Calu3 (cell line): Measurements from ENCODE around the gene PTPRN2. TPM values are rescaled to one million over a fixed set of nuclear protein-coding genes. Genes with fewer than 3 reads are reported as not detected.

Experiments
- BruUV-seq: library from RNA; stranded (reverse); fragments of 400-500 nt; replicated peaks from 2 replicates; lab custom pipeline; 2021; lab: Mats Ljungman, UMichigan
- CTCF ChIA-PET: fragments of 300-600 bp; sonication (Branson Sonifier 250); formaldehyde crosslinking; loops from one replicate; lab custom pipeline; 2022; ENCODE audit warnings: antibody characterized with exemption; lab: Charles Lee
- DNase-seq: peaks from one replicate; pipeline ENCODE4 v3.0.0; 2022
- H3K27ac Mint-ChIP-seq: one replicate; pipeline ENCODE4 v1.8.0; 2022; ENCODE audit warnings: mixed read lengths; ENCODE audit not compliant: unreplicated experiment
- H3K27me3 Mint-ChIP-seq: one replicate; pipeline ENCODE4 v1.8.0; 2022; ENCODE audit warnings: mixed read lengths; ENCODE audit not compliant: unreplicated experiment
- H3K36me3 Mint-ChIP-seq: one replicate; pipeline ENCODE4 v1.8.0; 2022; ENCODE audit warnings: mild to moderate bottlenecking, moderate library complexity, mixed read lengths; ENCODE audit not compliant: insufficient read depth, unreplicated experiment
- H3K4me1 Mint-ChIP-seq: one replicate; pipeline ENCODE4 v1.8.0; 2022; ENCODE audit warnings: mild to moderate bottlenecking, low read depth, mixed read lengths; ENCODE audit not compliant: unreplicated experiment
- H3K4me3 Mint-ChIP-seq: one replicate; pipeline ENCODE4 v1.8.0; 2022; ENCODE audit warnings: mild to moderate bottlenecking, low read depth, moderate library complexity, mixed read lengths; ENCODE audit not compliant: unreplicated experiment
- H3K9me3 Mint-ChIP-seq: one replicate; pipeline ENCODE4 v1.8.0; 2022; ENCODE audit warnings: low read depth, mixed read lengths; ENCODE audit not compliant: unreplicated experiment
- intact Hi-C: fragments of 100-400 bp; cut with micrococcal nuclease; formaldehyde crosslinking; loops from one replicate; pipeline ENCODE4 v1.10.0; 2022; ENCODE audit not compliant: unreplicated experiment
- total RNA-seq: library from RNA; stranded (reverse); gene quantifications from 2 replicates; pipeline ENCODE4 v1.2.3, GENCODE V29; 2022
- TF ChIP-seq, protein P1 (sequence below): fragments of 200-600 bp; IDR thresholded peaks from one replicate; pipeline ENCODE4 v1.8.0; 2022; ENCODE audit warnings: antibody characterized with exemption; ENCODE audit not compliant: unreplicated experiment

Gene PTPRN2
- total RNA-seq, 1 experiment from 2014 or later, result 2.0 TPM

DNA sequence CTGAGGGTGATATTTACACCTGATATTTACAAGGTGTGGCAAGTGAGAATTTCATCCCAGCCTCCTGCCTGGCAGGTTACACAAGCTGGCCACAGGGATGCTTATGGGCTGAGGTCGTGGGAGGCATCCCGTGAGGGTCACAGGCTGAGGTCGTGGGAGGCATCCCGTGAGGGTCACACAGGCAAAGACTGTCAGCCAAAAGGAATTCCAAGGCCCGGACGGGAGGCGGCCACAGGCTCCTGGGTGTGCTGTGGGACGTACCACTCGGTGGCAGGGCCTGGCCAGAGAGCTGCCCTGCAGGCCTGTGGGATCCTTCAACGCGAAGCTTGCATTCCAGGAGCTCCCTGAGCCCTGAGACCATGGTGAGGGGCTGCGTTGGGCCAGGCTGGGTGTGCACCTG, 790.3 kb downstream of the PTPRN2 start:
- Mint-ChIP-seq H3K27me3 (no peaks in the 10 kb centered on the region), H3K4me1 (no peaks in the 10 kb centered on the region), H3K27ac (no peak overlapping the region), H3K9me3 (peaks cover 22% of the 10 kb centered on the region), H3K36me3 (no peaks in the 10 kb centered on the region), H3K4me3 (no peak overlapping the region)
- no peak for DNase-seq
- intact Hi-C loops, result no loop called here
- CTCF ChIA-PET, result no interaction called here
- TF ChIP-seq, protein P1, sequence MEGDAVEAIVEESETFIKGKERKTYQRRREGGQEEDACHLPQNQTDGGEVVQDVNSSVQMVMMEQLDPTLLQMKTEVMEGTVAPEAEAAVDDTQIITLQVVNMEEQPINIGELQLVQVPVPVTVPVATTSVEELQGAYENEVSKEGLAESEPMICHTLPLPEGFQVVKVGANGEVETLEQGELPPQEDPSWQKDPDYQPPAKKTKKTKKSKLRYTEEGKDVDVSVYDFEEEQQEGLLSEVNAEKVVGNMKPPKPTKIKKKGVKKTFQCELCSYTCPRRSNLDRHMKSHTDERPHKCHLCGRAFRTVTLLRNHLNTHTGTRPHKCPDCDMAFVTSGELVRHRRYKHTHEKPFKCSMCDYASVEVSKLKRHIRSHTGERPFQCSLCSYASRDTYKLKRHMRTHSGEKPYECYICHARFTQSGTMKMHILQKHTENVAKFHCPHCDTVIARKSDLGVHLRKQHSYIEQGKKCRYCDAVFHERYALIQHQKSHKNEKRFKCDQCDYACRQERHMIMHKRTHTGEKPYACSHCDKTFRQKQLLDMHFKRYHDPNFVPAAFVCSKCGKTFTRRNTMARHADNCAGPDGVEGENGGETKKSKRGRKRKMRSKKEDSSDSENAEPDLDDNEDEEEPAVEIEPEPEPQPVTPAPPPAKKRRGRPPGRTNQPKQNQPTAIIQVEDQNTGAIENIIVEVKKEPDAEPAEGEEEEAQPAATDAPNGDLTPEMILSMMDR, result no peak
- BruUV-seq, result no TSS peak

DNA sequence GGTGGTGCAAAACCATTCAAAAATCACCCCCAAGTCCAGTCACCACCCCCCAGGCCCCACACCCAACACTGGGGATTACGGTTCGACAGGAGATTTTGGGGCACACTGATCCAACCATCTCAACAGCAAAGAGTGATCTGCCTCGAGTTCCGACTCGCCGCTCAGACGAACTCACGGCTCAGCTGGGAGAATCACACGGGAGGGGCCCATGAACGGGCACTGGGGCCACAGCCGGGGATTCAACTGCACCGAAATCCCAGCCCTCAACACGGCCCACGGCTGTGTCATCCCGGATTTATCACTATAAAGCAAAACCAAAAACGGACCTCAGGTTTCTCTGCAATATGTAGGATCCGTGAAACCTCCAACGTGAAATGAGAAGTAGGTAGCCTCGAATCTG, 790.8 kb downstream of the PTPRN2 start:
- TF ChIP-seq, protein P1, result no peak
- no peak overlapping the region for H3K27ac Mint-ChIP-seq
- H3K4me3 Mint-ChIP-seq, result no peak overlapping the region
- no peak for DNase-seq
- no peaks in the 10 kb centered on the region for H3K27me3 Mint-ChIP-seq
- BruUV-seq, result no TSS peak
- no peaks in the 10 kb centered on the region for H3K36me3 Mint-ChIP-seq
- no peaks in the 10 kb centered on the region for H3K4me1 Mint-ChIP-seq
- CTCF ChIA-PET, result no interaction called here
- H3K9me3 Mint-ChIP-seq, result peaks cover 17% of the 10 kb centered on the region
- intact Hi-C loops, result no loop called here

DNA sequence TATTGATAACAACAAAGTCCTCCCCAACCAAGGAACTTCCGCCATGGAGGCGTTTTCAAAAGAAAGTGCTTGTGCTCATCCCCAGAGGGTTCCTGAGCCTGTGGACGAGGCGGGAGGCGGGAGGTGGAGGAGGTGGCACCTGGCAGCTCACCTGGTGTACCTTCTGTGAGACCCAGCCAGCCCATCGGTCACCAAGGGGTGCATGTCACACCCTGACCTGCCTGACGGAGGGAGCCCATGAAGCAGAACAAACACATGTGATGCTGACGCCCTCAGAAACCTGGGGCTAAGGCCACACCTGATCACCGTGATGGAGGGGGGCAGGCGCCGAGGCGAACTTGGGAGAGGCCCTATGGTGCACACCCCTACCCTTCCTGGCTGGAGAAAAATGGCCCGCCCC, 792.0 kb downstream of the PTPRN2 start:
- DNase-seq, result no peak
- CTCF ChIA-PET, result no interaction called here
- Mint-ChIP-seq H3K4me3 (no peak overlapping the region), H3K27ac (no peak overlapping the region), H3K27me3 (no peaks in the 10 kb centered on the region), H3K36me3 (no peaks in the 10 kb centered on the region), H3K9me3 (peaks cover 12% of the 10 kb centered on the region), H3K4me1 (no peaks in the 10 kb centered on the region)
- intact Hi-C loops, result no loop called here
- TF ChIP-seq, protein P1, result no peak
- no TSS peak for BruUV-seq

DNA sequence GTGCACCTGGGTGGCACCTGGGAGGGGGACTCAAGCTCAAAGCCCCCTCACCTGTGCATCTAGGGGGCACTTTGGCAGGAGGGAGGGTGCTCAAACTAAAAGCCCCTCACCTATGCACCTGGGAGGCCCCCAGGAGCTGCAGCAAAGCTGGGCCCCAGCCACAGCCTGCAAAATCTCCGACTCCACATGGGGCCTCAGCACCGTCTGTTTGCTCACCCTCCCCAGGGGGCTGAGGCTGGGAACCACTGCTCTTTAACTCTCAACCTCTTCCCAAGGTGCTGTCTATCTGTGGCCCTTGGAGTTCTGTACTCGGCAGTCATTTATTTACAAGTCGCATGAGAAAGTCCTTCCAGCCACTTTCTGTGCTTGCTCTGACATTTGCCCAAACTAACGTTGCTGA, 792.4 kb downstream of the PTPRN2 start:
- H3K27ac Mint-ChIP-seq, result no peak overlapping the region
- H3K36me3 Mint-ChIP-seq, result no peaks in the 10 kb centered on the region
- DNase-seq, result no peak
- peaks cover 11% of the 10 kb centered on the region for H3K9me3 Mint-ChIP-seq
- H3K4me1 Mint-ChIP-seq, result no peaks in the 10 kb centered on the region
- CTCF ChIA-PET, result no interaction called here
- no peaks in the 10 kb centered on the region for H3K27me3 Mint-ChIP-seq
- no peak overlapping the region for H3K4me3 Mint-ChIP-seq
- intact Hi-C loops, result no loop called here
- TF ChIP-seq, protein P1, result no peak
- BruUV-seq, result no TSS peak
